GM12865 (cell line): ENCODE data around the gene MRPL19.
"Not testable (repeated sequence)": the region's sequence is repeated elsewhere in the genome, so short reads cannot be mapped to it uniquely, and the experiment has no call there.

ENCODE experiments used
- DNase-seq: peaks from one replicate; pipeline ENCODE4 v3.0.0; 2010; ENCODE audit warnings: low read depth
- H3K4me3 ChIP-seq: 2 replicates; pipeline ENCODE4 v1.5.1; 2011; ENCODE audit warnings: mild to moderate bottlenecking, low read depth, low read length, control low read depth
- CTCF ChIP-seq: IDR thresholded peaks from 2 replicates; pipeline ENCODE4 v1.5.1; 2011; ENCODE audit warnings: low read length, control low read depth, low read depth, inconsistent platforms; ENCODE audit not compliant: insufficient read depth; ENCODE audit errors: missing control alignments

Gene MRPL19

GRCh38 chr2:75655861-75656260, 9.3 kb downstream of the MRPL19 start:
- TF ChIP-seq CTCF, result no peak
- DNase-seq, result no peak
- H3K4me3 ChIP-seq, result no peak overlapping the region

- H3K4me3 ChIP-seq, result no peak overlapping the region
- no peak for TF ChIP-seq CTCF
These were observed 10.0 kb downstream of the MRPL19 start for GRCh38 chr2:75656563-75656962.

GRCh38 chr2:75657798-75658197, 11.2 kb downstream of the MRPL19 start:
- H3K4me3 ChIP-seq, result no peak overlapping the region
- TF ChIP-seq CTCF, result no peak
- no peak for DNase-seq

More at GRCh38 chr2:75656563-75656962, 10.0 kb downstream of the MRPL19 start:
- no peak for DNase-seq

GRCh38 chr2:75666911-75667310, 20.3 kb downstream of the MRPL19 start:
- H3K4me3 ChIP-seq, result no peak overlapping the region
- TF ChIP-seq CTCF, result no peak

GRCh38 chr2:75667884-75668283, 21.3 kb downstream of the MRPL19 start:
- no peak overlapping the region for H3K4me3 ChIP-seq
- DNase-seq, result no peak
- no peak for TF ChIP-seq CTCF

More at GRCh38 chr2:75666911-75667310, 20.3 kb downstream of the MRPL19 start:
- no peak for DNase-seq

GRCh38 chr2:75675423-75675822, 28.8 kb downstream of the MRPL19 start:
- H3K4me3 ChIP-seq, DNase-seq: not testable (repeated sequence)

- no peak overlapping the region for H3K4me3 ChIP-seq
- no peak for DNase-seq
- no peak for TF ChIP-seq CTCF
These were observed 29.3 kb downstream of the MRPL19 start for GRCh38 chr2:75675908-75676307.
